Stimulated activated CD4-positive, alpha-beta T cell treated with anti-CD3 and anti-CD28 coated beads, Interleukin-1b, Interleukin-23, amount 100 ng/mL, for 1 hour (primary cell): Measurements from ENCODE around the gene JADE3.

Experiments used
- DNase-seq, 2 donors: peaks; one replicate each; pipeline ENCODE4 v3.0.0-alpha.2; 2020; ENCODE audit warnings: low read depth in 2 of 2

The JADE3 gene

GRCh38 chrX:47026198-47026597 is 114.0 kb downstream of the JADE3 start:
- no peak for DNase-seq

- no peak for DNase-seq
Measured at GRCh38 chrX:47030339-47030738, 118.1 kb downstream of the JADE3 start.

- no peak for DNase-seq
Measured at GRCh38 chrX:47047989-47048388, 135.8 kb downstream of the JADE3 start.

GRCh38 chrX:47059142-47059874 is 147.1 kb downstream of the JADE3 start:
- DNase-seq: no peak

GRCh38 chrX:47060708-47061107 is 148.5 kb downstream of the JADE3 start:
- DNase-seq: no peak

- DNase-seq: no peak
Measured at GRCh38 chrX:47061238-47061919, 149.2 kb downstream of the JADE3 start.

- no peak for DNase-seq
Measured at GRCh38 chrX:47063179-47063578, 151.0 kb downstream of the JADE3 start.

- no peak for DNase-seq
Measured at GRCh38 chrX:47068214-47068613, 156.0 kb downstream of the JADE3 start.

- DNase-seq: no peak
Measured at GRCh38 chrX:47068720-47069119, 156.5 kb downstream of the JADE3 start.

- no peak for DNase-seq
Measured at GRCh38 chrX:47078129-47079043, 166.2 kb downstream of the JADE3 start, which contains the start of gene RGN. RGN (plus strand) TSS chrX:47078443; CDS start chrX:47081145, 2,702 bp downstream.

- DNase-seq: no peak
Measured at GRCh38 chrX:47080215-47080914, 168.1 kb downstream of the JADE3 start.

GRCh38 chrX:47080915-47081236 is 168.7 kb downstream of the JADE3 start:
- DNase-seq: no peak

GRCh38 chrX:47091149-47091775 is 179.0 kb downstream of the JADE3 start:
- no peak for DNase-seq

- DNase-seq: no peak
Measured at GRCh38 chrX:47093248-47093647, 181.0 kb downstream of the JADE3 start.

GRCh38 chrX:47093860-47094259 is 181.6 kb downstream of the JADE3 start:
- no peak for DNase-seq

- DNase-seq: no peak
Measured at GRCh38 chrX:47097018-47097417, 184.8 kb downstream of the JADE3 start.

GRCh38 chrX:47098338-47099094 is 186.3 kb downstream of the JADE3 start:
- DNase-seq: no peak

- DNase-seq: no peak
Measured at GRCh38 chrX:47101206-47101605, 189.0 kb downstream of the JADE3 start.
